Activated CD8-positive, alpha-beta memory T cell treated with anti-CD3 and anti-CD28 coated beads, Interleukin-2, amount 50 U/mL, for 4 hours (primary cell): ENCODE data around the gene LGALS9C.
"Not testable (repeated sequence)": the region's sequence is repeated elsewhere in the genome, so short reads cannot be mapped to it uniquely, and the experiment has no call there.

Source experiments
- DNase-seq: peaks from one replicate; pipeline ENCODE4 v3.0.0-alpha.2; 2020

The LGALS9C gene

DNA sequence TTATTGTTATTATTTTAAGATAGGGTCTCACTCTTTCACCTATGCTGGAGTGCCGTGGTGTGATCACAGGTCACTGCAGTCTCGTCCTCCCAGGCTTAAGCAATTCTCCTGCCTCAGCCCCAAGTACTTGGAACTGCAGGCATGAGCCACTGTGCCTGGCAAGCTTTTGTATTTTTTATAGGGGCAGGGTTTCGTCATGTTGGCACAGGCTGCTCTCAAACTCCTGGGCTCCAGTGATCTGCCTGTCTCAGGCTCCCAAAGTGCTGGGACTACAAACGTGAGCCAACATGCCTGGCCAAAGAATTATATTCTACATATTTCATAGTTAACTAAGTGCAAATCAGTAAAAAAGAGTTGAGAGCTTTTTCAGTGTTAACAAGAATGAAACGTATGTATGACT is 65.6 kb downstream of the LGALS9C start:
- not testable (repeated sequence) for DNase-seq

DNA sequence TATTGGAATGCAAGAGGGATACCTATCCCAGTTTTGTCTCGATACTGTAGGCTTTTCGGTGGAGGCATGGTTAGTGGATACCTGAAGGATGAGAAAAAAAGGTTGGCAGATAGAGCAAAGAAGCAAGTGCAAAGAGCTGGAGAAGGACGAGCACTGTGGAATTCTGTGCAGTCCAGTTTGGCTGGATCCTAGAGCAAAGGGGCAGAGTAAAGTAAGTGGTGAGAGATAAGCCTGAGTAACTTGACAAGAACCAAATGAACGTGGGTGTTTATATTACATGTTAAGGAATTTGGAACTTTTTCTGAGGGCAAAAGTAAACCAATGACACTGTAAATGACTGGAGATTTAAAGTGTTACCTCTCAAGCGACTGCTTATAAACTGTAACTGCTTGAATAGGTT is 66.3 kb downstream of the LGALS9C start:
- DNase-seq, result not testable (repeated sequence)
